ENCODE results near the gene KCNK7. TPM values are rescaled to one million over a fixed set of nuclear protein-coding genes. Genes with fewer than 3 reads are reported as not detected.

The KCNK7 gene
- total RNA-seq, 2 donors from 2014 or later: 0.66 to 1.0 TPM

GRCh38 chr11:65558930-65559509 is 36.6 kb downstream of the KCNK7 start:
- ATAC-seq: peak; percentile 39
- WGBS, 2 donors: 19 to 44% methylated on average over 4 to 19 of the region's 19 CpGs
- intact Hi-C loops (cut with DNase I): no loop called here
- H3K4me3 ChIP-seq: no peak overlapping the region
- peak; percentile 56 to 79 (median 71) for DNase-seq
- no peaks in the 10 kb centered on the region for H3K27me3 ChIP-seq
- H3K9me3 ChIP-seq: no peaks in the 10 kb centered on the region
- peaks cover 52% of the 10 kb centered on the region for H3K4me1 ChIP-seq
- H3K27ac ChIP-seq: peak overlapping the region; percentile 86 to 96 (median 92)
- TF ChIP-seq POLR2A (IDR thresholded peaks at IDR 0.05) (no peak), CTCF (IDR thresholded peaks at IDR 0.05) (peak in 2 of 7 experiments; percentile 2 to 17)
- H3K36me3 ChIP-seq (replicated peaks in 1 of 2; ENCODE audit: insufficient read depth in 1 of 2, low read depth in 2 of 2): no peaks in the 10 kb centered on the region

GRCh38 chr11:65558002-65558929 is 37.3 kb downstream of the KCNK7 start, which contains the start of gene LTBP3:
Gene LTBP3 (minus strand): TSS chr11:65558359. CDS start chr11:65557959, 400 bp downstream.
- peak; percentile 86 for ATAC-seq
- DNase-seq: peak; percentile 83 to 89 (median 87)
- Histone ChIP-seq H3K27ac (peak within 1 kb of the TSS; percentile 86 to 96 (median 92)), H3K9me3 (no peaks in the 10 kb centered on the region), H3K27me3 (no peaks in the 10 kb centered on the region), H3K36me3 (replicated peaks in 1 of 2; ENCODE audit: insufficient read depth in 1 of 2, low read depth in 2 of 2) (no peaks in the 10 kb centered on the region), H3K4me1 (peaks cover 52% of the 10 kb centered on the region), H3K4me3 (no peak within 1 kb of the TSS)
- 2 to 4% methylated on average over 27 to 72 of the region's 79 CpGs for WGBS, 2 donors
- TF ChIP-seq CTCF (IDR thresholded peaks at IDR 0.05) (peak in 2 of 7 experiments; percentile 31 to 33), POLR2A (IDR thresholded peaks at IDR 0.05) (peak; percentile 41 to 74 (median 72))
- intact Hi-C loops (cut with DNase I): no loop called here

- TF ChIP-seq POLR2A (IDR thresholded peaks at IDR 0.05) (no peak), CTCF (IDR thresholded peaks at IDR 0.05) (no peak)
- WGBS, 2 donors: 1 to 15% methylated on average over 3 to 23 of the region's 47 CpGs
- Histone ChIP-seq H3K36me3 (replicated peaks in 1 of 2; ENCODE audit: insufficient read depth in 1 of 2, low read depth in 2 of 2) (no peaks in the 10 kb centered on the region), H3K4me1 (peaks cover 56% of the 10 kb centered on the region), H3K27me3 (no peaks in the 10 kb centered on the region), H3K4me3 (no peak overlapping the region), H3K27ac (peak overlapping the region; percentile 86 to 96 (median 92)), H3K9me3 (no peaks in the 10 kb centered on the region)
- peak in 1 of 4 donors; percentile 35 for DNase-seq
- no peak for ATAC-seq
- intact Hi-C loops (cut with DNase I): no loop called here
These were observed 38.2 kb downstream of the KCNK7 start for GRCh38 chr11:65557280-65558001.

- DNase-seq (no peak), ATAC-seq (no peak)
- TF ChIP-seq CTCF (IDR thresholded peaks at IDR 0.05) (no peak), POLR2A (IDR thresholded peaks at IDR 0.05) (no peak)
- Histone ChIP-seq H3K27ac (peak overlapping the region; percentile 86 to 96 (median 92)), H3K27me3 (no peaks in the 10 kb centered on the region), H3K36me3 (replicated peaks in 1 of 2; ENCODE audit: insufficient read depth in 1 of 2, low read depth in 2 of 2) (no peaks in the 10 kb centered on the region), H3K4me1 (peaks cover 64% of the 10 kb centered on the region), H3K4me3 (no peak overlapping the region), H3K9me3 (no peaks in the 10 kb centered on the region)
- WGBS, 2 donors: 71 to 76% methylated on average over 12 of the region's 12 CpGs
- intact Hi-C loops (cut with DNase I): no loop called here
These were observed 38.9 kb downstream of the KCNK7 start for GRCh38 chr11:65556470-65557279.

Data from body of pancreas (tissue), 4 donors.